Hippocampal formation (tissue), 2 donors: ENCODE results near the gene SHMT1.

ENCODE experiments used
- DNase-seq, 2 donors: peaks; one replicate each; lab custom pipeline; 2025; lab: John Stamatoyannopoulos, UW

Gene SHMT1

GRCh38 chr17:18281788-18282187, 81.6 kb downstream of the SHMT1 start:
- no peak for DNase-seq

- no peak for DNase-seq
Observed at GRCh38 chr17:18280766-18281371, 82.5 kb downstream of the SHMT1 start.

DNA sequence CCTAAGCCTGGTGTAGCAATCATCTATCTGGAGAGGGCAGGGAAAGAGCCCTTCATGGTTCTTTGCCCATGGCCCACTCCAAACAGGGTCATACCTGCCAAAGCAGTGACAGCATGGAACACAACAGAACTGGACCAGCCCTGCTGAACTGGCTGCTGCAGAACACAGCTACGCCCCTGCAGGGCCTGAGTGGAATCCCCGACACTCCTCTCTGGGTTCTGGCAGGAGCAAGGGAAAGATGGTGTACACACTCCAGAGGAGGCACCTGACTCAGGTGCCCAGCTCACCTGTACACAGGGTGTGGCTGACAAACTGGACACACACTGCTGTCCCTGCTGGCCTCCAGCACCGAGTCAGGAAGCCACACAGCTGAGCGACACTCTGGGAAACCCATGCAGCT, 83.1 kb downstream of the SHMT1 start:
- no peak for DNase-seq

- DNase-seq = no peak
Observed at GRCh38 chr17:18278867-18279266, 84.5 kb downstream of the SHMT1 start.
